ENCODE data around the gene SLC44A1.

The SLC44A1 gene

GRCh38 chr9:105216440-105217178, 27.8 kb upstream of the SLC44A1 start:
- Histone ChIP-seq H3K27me3 (ENCODE audit: insufficient read depth, poor library complexity, severe bottlenecking) (no peaks in the 10 kb centered on the region), H3K4me3 (replicated peaks; ENCODE audit: insufficient read depth, low read length) (no peak overlapping the region), H3K27ac (replicated peaks) (no peak overlapping the region)
- DNase-seq (ENCODE audit: low read depth in 1 of 2, low spot score in 1 of 2) = no peak
- no peak for TF ChIP-seq POLR2AphosphoS5 (IDR thresholded peaks at IDR 0.05; ENCODE audit: low read depth)
- no peak for TF ChIP-seq SPI1 (IDR thresholded peaks at IDR 0.05; ENCODE audit: borderline replicate concordance, low read depth)
- TF ChIP-seq REST (IDR thresholded peaks at IDR 0.05; ENCODE audit: insufficient replicate concordance, low read depth) = no peak
- TF ChIP-seq GABPA (IDR thresholded peaks at IDR 0.05; ENCODE audit: low read depth) = no peak

- Histone ChIP-seq H3K27ac (replicated peaks) (no peak overlapping the region), H3K4me3 (replicated peaks; ENCODE audit: insufficient read depth, low read length) (no peak overlapping the region), H3K27me3 (ENCODE audit: insufficient read depth, poor library complexity, severe bottlenecking) (no peaks in the 10 kb centered on the region)
- DNase-seq (ENCODE audit: low read depth in 1 of 2, low spot score in 1 of 2) = no peak
- no peak for TF ChIP-seq REST (IDR thresholded peaks at IDR 0.05; ENCODE audit: insufficient replicate concordance, low read depth)
- no peak for TF ChIP-seq POLR2AphosphoS5 (IDR thresholded peaks at IDR 0.05; ENCODE audit: low read depth)
- TF ChIP-seq CTCF (IDR thresholded peaks at IDR 0.05; ENCODE audit: insufficient read depth, low read length) = no peak
- no peak for TF ChIP-seq GABPA (IDR thresholded peaks at IDR 0.05; ENCODE audit: low read depth)
- TF ChIP-seq SPI1 (IDR thresholded peaks at IDR 0.05; ENCODE audit: borderline replicate concordance, low read depth) = no peak
Observed at GRCh38 chr9:105218673-105219072, 25.8 kb upstream of the SLC44A1 start.

GRCh38 chr9:105219291-105219805, 25.1 kb upstream of the SLC44A1 start:
- H3K4me3 ChIP-seq (replicated peaks; ENCODE audit: insufficient read depth, low read length) = no peak overlapping the region
- DNase-seq (ENCODE audit: low read depth in 1 of 2, low spot score in 1 of 2) = no peak
- no peak overlapping the region for H3K27ac ChIP-seq (replicated peaks)
- TF ChIP-seq SPI1 (IDR thresholded peaks at IDR 0.05; ENCODE audit: borderline replicate concordance, low read depth) (no peak), REST (IDR thresholded peaks at IDR 0.05; ENCODE audit: insufficient replicate concordance, low read depth) (no peak), POLR2AphosphoS5 (IDR thresholded peaks at IDR 0.05; ENCODE audit: low read depth) (no peak), CTCF (IDR thresholded peaks at IDR 0.05; ENCODE audit: insufficient read depth, low read length) (no peak), GABPA (IDR thresholded peaks at IDR 0.05; ENCODE audit: low read depth) (no peak)
- H3K27me3 ChIP-seq (ENCODE audit: insufficient read depth, poor library complexity, severe bottlenecking) = no peaks in the 10 kb centered on the region
